BE2C (cell line): Measurements from ENCODE around the gene HLCS.

Experiments used
- DNase-seq: peaks from one replicate; pipeline ENCODE4 v3.0.0-alpha.2; 2020
- H3K27me3 ChIP-seq: fragments of 250-450 bp; sonication (Bioruptor Pico); 2 replicates; pipeline ENCODE4 v1.5.1; 2020; ENCODE audit warnings: mild to moderate bottlenecking
- H3K36me3 ChIP-seq: fragments of 250-450 bp; sonication (Bioruptor Pico); 2 replicates; pipeline ENCODE4 v1.5.1; 2020; ENCODE audit warnings: mild to moderate bottlenecking
- H3K4me1 ChIP-seq: fragments of 250-450 bp; sonication (Bioruptor Pico); 2 replicates; pipeline ENCODE4 v1.5.1; 2020
- H3K4me3 ChIP-seq: 2 replicates; pipeline ENCODE4 v1.5.1; 2011; ENCODE audit warnings: low read depth, low read length
- H3K9me3 ChIP-seq: fragments of 250-450 bp; sonication (Bioruptor Pico); 2 replicates; pipeline ENCODE4 v1.5.1; 2020
- CTCF ChIP-seq: IDR thresholded peaks from 2 replicates; pipeline ENCODE4 v1.5.1; 2012; ENCODE audit warnings: mild to moderate bottlenecking, low read depth, low read length

Gene HLCS

GRCh38 chr21:36701756-36702621 lies 264.5 kb downstream of the HLCS start:
- Histone ChIP-seq H3K9me3 (no peaks in the 10 kb centered on the region), H3K27me3 (peaks cover 99% of the 10 kb centered on the region), H3K36me3 (no peaks in the 10 kb centered on the region), H3K4me3 (no peak overlapping the region), H3K4me1 (no peaks in the 10 kb centered on the region)
- no peak for TF ChIP-seq CTCF
- DNase-seq, result no peak

GRCh38 chr21:36700971-36701755 lies 265.3 kb downstream of the HLCS start:
- Histone ChIP-seq H3K9me3 (no peaks in the 10 kb centered on the region), H3K36me3 (no peaks in the 10 kb centered on the region), H3K4me1 (no peaks in the 10 kb centered on the region), H3K27me3 (peaks cover 99% of the 10 kb centered on the region), H3K4me3 (no peak overlapping the region)
- no peak for DNase-seq
- no peak for TF ChIP-seq CTCF
